HG03457 (cell line): ENCODE data around the gene CTNNA2.

ENCODE experiments used
- ATAC-seq: cut with Tn5 transposase; IDR thresholded peaks from one replicate; pipeline ENCODE4 v1.9.1; 2021; ENCODE audit warnings: moderate number of reproducible peaks; ENCODE audit not compliant: unreplicated experiment

CTNNA2 gene

DNA sequence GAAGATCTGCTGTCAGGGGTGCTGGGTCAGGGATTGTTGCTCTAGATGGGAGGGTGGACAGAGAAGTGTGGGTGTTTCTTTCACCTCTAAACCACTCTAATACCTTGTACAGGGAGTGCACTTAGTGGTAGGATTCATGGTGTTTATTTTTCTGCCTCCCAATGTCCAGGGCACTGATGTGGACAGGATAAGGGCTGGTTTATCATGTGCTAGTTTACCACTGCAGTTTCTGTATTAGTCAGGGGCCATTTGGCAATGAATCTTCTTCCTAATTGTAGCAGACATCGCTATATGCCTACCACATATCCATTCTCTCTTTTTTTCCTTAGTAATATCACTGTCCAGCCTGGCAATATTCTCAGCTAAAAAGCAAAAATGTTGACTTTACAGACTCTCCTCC is 842.0 kb downstream of the CTNNA2 start:
- ATAC-seq, result no peak

DNA sequence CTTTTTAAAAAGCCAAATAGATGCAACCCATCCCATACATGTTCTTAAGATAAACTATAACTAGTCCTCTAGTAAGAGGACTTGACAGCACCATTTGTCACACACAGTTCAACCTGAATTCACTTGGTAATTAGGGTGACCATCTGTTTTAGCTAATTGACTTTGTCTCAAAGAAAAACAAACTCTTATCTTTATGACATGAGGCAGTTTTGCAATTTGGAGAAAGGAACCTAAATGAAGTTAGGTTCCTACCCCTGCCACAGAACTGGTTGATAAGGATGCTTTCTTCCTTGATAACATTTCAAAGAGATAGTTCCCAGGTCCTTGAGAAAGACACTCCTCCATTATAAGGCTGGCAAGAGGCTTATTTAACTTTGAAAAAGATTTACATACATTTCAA is 849.1 kb downstream of the CTNNA2 start:
- ATAC-seq, result no peak

DNA sequence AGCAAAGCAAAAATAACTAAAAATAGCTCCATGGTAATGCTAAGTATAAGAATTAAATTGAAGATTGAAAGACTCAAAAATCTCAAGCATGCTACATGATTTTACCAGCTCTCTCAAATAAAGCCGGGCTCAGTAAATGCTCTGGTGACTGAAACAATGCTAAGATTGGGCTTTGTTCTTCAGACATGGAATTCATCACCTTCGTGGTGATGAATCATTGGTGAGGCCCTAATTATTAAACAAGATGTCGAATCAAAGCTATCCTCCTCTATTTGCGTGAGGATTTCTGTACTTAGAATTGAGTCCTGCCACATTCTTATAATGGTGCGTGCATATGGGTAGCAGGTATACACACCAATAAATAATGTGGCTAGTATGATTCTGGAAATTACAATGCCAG is 850.5 kb downstream of the CTNNA2 start:
- ATAC-seq, result no peak

DNA sequence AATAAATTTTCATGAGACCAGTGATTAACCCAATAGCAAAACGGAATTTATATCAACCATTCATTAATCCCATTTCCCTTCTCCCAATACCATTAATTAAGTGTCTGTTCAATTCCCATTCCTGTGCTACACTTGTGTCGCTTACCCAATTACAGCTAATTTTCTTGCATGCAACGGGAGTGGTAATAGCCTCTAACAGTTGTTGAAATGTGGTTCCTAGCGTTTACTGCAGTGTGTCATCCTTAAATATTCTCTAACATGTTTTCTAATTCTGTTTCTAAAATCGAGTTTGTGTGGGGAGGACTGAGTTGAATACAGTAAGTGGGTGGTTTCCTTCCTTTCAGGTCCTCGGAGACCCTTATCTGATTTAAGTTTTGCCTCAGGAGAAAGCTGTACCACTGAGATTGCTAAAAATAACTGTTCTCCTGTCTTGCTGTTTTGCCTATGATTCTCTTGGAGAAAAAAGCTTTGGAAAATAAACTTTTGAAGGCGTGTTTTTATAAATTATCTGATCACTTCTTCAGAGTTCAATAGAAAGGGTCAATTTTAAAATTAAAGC is 851.0 kb downstream of the CTNNA2 start:
- no peak for ATAC-seq

DNA sequence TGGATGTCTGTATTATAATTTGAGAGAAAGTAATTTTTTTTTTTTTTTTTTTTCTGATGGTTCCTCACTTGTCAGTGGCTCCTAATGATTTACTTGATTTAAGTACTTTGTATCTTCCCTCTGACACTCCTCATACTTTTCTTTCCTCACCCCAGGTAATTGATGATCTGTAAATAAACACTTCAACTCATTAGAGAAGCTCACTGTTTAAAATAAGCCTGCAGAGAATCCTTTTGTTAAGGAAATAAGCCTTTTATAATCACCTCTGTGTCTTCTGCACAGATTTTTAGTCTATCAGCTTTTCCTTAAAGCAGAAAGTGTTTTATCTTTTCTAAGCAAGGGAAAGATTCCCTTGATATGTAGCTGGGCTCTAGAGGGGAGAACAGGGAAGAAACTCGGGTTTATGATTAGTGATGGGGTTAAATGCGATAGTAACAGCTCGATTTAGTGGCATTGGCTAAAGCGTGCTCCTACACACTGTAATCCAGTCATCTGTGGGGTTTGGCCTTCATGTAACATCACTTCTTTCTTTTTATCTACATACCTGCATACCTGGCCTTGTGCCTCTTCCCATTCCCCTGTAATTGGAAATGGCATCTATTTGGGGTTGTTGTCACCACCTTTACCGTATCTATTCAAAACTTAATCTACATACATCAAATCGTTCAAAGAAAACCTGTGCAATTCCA is 851.8 kb downstream of the CTNNA2 start:
- no peak for ATAC-seq

DNA sequence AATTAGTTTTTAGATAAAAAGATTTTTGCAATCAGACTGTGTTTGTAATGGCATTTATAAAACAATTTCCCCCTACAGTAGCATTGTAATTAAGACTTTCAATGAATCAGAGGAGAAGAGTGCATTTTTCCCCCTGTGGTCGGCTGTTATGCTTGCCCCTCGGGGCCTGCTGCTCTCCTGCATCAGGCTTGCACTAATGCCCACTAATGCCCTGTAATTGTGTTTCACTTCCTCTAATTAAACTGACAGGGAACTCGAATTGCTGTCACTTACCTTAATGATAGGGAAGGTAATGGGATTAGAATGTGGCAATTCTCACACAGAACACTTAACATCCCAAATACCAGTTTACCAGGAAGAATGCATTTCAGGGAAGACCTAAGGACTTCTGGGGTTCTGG is 852.9 kb downstream of the CTNNA2 start:
- no peak for ATAC-seq

DNA sequence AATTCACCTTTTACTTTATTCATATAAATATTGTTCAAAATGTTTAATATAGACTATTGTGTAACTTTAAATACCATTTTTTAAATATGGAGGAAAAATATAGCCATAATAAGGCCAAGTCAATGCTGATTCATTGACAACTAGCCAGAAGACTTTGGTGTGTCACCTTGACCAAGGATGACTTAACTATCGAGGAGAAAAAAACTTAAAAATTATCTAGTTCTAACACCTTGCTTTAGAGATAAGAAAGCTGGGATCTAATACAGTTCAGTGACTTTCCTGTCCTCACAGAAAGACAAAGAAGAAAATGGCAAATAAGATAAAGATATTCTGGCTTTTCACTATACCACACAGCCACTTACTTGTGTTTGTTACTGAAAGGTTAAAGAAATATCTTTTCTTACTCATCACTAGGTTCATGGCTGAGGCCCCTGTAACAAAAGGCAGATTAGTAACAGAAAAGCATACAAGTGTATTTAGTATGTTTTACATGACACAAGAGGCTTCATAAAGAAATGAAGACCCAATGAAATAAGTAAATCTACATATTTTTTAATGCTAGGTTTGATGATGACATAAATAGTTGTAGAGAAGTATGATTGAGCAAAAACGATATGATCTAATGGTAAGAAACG is 857.6 kb downstream of the CTNNA2 start:
- ATAC-seq, result no peak

DNA sequence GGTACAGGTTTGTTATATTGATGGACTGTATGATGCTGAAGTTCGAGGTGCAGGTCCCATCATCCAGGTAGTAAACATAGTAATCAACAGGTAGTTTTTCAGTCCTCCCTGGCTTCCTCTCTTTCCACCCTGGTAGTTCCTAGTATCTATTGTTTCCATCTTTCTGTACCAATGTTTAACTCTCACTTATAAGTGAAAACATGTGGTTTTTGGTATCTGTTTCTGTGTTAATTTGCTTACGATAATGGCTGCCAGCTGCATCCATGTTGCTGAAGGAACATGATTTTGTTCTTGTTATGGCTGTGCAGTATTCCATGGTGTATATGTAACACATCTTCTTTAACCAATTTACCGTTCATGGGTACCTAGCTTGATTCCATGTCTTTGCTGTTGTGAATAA is 861.3 kb downstream of the CTNNA2 start:
- no peak for ATAC-seq

DNA sequence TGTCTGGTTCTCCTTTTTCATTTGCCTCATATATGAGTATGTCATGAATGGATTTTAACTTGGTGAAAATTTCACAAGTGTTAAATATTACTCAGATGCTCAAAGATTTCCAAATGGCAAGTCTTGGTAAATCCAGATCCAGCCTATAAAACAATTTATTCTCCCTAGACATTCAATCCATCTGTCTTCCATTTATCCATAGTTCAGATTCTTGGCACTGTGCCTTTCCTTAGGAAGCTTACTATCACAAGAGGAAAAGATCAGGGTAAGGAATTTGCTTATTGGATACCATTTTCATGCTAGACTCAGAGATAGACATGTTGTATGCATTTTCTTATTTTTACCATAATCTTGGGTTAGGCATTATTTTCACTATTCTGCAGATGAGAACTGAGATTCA is 864.2 kb downstream of the CTNNA2 start:
- ATAC-seq, result no peak

DNA sequence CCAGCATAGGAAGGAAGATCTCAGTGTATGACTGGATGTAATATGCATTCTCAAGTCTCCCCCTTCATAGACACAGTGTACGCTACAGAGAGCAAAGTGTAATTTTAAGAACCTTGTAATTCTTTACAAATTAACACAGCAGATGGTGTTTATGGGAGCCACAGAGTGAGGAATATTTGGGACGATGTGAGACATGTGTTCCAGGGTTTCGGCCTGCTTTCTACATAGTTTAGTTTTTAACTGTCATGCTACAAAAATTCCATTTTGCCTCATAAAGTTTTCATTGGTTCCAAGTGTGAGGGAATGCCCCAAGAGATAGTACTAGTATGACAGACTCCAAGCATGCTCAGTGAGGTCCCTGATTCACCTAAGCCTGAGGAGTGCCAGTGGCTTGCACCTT is 867.9 kb downstream of the CTNNA2 start:
- ATAC-seq, result no peak

DNA sequence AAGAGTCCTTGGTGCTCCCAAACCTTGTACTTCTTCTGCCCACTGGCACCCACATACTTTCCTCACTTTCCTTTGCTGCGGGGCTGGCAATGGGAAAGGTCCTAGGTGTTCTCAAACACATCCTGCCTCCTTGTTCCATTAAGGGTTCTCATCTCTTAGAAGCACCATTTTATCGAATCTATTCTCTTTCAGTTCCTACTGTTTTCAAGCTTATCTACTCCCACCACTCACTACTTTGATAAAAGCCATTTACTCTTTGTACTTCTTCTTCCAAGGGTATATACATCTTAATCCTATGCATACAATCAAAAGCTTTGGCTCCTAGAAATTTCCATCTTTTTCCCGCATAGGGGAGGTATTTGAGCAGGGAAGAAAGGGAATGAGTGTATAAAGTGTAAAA is 868.8 kb downstream of the CTNNA2 start:
- no peak for ATAC-seq

DNA sequence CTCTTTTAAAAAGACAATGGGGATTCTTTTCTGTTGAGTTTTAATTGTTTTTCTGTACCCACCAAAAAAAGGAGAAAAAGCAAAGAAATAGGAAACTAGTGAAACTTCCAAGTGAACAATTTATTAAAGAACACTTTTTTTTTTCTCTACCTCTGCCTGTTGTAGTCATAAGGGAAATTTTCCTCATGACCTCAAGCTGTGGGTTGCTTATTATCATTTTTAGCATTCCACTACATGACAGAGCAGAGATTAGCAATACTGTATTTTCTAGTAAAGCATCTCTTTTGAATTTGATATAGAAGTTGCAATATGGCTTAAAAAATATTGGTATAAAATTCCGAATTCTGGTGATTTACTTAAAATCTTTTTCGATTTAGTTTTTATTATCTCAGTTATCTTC is 879.6 kb downstream of the CTNNA2 start:
- ATAC-seq, result no peak

DNA sequence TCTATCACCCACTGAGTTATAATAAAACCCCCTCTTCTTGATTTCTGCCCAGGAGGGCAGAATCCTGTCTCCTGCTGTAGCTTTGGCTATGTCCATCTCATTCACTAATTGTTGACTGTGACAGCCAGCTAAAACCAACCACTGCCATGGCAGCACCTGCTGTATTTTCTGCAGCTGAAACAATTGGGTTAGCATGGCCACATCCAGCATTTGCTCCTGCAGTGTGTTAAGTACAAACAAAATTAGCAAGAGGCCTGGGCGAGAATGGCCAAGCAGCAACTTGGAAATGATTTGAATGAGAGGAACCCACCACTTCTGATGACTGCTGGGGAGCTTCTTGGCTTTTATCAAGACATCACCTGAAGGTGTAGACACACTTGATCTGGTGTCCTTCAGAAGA is 881.1 kb downstream of the CTNNA2 start:
- no peak for ATAC-seq

DNA sequence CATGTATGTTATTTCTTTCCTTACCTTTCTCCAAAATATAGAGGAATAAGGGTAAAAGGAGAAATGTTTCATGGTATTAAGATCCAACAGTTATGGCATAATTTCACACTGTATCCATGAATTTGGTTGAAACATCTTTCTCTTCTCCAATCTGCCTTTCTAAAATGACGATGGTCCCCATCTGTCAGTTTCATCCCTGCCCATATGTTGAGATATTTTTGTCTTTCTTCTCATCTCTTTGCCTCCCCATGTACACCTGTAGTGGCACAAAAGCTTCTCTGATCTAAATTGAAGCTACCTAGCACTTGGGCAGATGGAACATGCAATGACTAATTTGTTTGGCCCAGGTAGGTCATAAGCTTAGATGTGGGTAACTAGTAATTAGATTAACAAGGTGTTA is 882.4 kb downstream of the CTNNA2 start:
- no peak for ATAC-seq

DNA sequence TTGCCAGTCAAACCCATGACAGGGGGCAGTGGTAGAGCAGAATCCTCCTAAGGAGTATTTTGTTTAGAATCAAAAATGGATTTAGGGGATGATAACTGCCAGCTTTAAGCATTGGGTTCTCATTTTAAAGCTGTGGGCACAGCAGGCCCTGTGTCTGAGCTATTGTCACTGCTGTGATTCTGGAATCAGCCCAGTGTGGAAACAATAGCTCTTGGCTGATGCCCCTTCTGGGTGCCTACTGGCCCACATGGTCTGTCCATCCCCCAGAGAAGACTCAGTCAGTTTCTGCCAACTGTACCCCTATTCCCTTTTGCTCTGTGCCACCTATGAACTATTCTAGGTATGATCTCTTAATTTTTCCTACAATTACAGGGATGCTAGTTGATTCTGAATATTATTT is 883.4 kb downstream of the CTNNA2 start:
- ATAC-seq, result no peak

DNA sequence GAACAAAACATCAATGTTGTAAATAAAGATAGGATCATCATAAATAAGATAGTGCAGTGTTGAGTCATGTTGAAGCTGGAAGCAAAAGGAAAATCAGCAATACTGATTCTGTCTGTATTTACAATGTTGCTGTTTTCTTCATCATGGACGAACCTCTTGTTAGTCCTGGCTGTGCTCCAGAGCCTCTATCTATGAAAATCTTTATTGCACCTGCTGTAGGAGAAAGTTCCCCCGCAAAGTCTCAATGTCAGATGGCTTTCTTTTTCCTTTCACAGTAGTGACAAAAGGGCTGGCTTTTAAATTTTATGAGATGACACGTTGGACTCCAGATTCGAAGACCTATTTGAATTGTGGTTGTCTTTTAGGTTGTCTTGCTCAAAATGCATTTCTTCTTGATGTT is 890.2 kb downstream of the CTNNA2 start:
- no peak for ATAC-seq

DNA sequence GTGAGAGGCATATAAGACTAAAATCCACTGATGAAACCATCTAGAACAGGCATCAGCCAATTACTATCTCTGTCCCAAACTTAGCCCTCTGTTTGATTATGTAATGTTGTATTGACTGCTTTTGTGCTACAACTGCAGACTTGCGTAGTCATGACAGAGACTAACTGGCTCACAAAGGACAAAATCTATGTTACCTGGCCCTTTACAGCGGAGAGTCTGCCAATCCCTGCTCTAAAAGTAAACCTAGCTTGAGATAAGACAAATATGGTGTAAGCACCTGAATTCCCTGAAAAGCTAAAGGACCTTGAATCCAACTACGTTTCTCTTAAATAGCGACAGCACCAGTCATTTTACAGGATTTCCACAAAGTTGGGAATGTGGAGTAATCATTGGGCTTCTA is 894.5 kb downstream of the CTNNA2 start:
- no peak for ATAC-seq

DNA sequence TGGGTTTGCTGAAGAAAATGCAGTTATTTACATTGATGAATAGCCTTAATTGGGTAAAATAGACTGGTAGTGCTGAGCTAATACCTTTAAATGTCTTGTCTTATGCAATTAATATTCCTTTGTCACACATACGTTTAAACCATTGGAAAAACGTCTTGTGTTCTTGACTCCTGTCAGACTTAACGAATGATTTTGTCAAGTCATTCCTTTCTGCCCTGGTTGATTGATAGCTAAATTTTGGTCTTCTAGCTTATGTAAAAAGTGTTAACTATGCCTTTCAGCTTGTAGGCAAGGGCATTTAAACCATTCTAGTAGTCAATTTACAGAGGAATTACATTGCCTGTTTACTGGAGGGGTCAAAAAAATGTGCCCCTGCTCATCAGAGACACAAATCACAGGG is 897.5 kb downstream of the CTNNA2 start:
- no peak for ATAC-seq

DNA sequence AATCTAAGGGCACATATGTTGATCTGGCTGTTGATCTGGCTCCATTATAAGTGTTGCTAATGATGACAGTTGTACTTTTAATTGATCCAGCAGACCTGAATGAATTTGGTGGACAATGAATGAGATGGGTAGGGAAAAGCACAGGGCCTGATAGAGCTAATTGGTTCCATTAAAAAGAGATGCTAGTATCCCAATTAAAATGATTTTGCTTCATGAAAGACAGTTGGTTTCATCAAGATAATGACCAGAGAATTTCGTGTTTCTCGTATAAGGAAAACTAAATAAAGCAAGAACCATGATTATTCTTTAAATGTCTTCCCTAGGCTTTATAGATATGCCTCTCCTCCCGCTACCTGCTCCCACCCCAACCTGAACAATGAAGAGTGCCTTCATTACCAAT is 900.3 kb downstream of the CTNNA2 start:
- ATAC-seq, result no peak

DNA sequence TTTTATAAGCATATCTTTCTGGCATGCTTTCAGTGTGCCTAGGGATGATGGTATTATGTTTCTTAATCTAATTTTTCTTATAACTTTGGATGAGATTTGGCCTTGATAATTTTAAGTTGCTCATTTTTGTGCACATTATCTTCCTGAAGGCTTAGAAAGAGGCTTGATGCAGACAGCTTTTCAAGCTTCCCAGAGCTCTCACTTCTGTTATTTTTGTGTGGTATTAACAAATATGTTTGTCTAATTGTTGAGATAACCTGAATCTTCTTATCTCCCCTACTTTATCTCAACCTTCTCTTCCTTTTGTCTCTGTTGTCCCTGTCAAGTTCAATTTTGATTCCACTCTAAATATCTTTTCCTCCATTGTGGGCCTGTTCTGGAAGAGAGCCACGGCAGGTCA is 904.9 kb downstream of the CTNNA2 start:
- no peak for ATAC-seq

DNA sequence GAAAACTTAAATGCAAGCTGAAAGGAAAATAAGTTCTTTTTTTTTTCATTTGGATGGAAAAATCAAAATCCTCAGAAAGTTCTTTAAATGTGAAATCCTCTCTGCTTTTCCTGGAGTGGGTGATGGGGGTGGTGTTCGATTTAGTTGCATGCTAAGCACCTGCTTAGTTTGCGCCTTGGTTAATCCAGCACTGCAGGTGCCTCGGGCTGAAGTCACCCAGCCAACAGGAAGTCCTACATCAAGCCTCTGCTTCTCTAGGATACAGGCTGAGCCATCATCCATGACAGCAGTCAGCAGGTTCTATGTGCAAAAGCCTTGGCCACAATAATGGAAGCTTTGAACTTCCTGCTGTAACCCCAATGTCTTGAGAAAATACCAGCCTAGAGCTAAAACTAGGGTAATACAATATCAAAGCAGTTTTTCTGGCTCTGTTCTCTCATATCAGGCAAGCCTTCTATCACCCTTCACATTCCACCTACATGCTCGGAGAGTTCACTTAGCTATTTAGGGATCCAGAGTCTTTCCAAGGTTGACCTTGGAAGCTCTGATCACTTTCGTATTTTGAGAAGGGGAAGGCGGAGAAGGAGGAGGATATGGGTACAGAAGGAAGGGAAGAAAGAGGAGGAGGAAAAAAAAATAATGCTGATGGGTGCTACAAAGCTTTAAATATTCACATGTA is 907.8 kb downstream of the CTNNA2 start:
- ATAC-seq, result no peak

DNA sequence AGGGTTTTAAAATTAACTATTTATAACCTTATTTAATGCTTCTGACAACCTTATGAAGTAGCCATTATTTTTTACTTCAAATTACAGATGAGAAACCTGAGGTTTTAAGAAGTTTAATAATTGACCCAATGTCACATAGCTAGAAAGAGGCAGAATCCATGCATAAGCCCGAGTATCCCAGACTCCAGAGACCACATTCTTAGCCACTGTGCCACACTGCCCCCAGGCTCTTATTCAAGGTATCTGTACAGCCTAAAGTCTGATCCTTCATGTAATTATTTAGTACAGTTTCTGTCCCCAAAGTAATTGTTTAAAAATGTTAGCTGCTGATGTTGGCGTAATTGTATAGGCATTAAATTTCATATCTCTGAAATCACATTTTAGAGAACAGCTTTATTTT is 916.4 kb downstream of the CTNNA2 start:
- ATAC-seq, result no peak
